Non-pigmented ciliary epithelial cell (primary cell): ENCODE data around the gene OGA.

Experiments used
- DNase-seq: peaks from one replicate; pipeline ENCODE4 v3.0.0-alpha.2; 2010; ENCODE audit warnings: low read depth

Gene OGA

DNA sequence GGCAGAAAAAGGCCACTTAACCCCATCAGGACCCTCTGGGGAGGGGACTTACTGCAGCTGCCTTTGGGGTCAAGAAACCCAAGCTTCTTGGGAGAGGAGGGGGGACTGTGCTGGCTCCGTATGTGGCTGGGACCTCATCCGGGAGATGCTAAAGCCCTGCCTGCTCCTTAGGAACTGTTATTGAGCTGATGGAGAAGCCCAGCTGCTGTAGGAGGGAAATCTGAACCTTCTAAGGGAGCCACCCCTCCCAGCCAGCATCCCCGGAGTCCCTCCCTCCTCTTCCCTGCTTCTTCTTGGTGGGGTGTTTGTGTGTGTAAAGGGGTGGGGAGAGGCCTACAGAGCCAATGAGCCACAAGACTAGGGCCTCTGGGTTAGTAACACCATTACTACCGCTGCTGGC is 17.1 kb upstream of the OGA start:
- DNase-seq: no peak

DNA sequence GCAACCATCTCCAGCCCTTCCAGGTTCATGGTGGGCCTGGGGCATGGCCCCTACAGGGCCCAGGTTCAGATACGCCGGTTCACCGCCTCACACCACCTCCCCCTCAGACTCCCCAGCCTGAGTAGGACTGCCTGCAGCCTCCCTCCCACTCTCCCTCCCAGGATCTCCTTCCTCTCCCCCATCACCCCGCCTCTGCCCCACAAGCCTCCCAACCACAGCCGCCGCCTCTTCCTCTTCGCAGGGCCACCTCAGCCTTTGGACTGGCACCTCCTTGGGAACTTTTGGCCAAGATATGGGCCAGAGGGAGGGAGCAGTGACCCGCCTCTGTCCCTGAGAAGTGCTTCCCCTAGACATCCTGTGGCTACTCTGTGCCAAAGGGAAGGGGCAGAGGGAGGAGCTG is 16.1 kb upstream of the OGA start:
- DNase-seq: no peak

DNA sequence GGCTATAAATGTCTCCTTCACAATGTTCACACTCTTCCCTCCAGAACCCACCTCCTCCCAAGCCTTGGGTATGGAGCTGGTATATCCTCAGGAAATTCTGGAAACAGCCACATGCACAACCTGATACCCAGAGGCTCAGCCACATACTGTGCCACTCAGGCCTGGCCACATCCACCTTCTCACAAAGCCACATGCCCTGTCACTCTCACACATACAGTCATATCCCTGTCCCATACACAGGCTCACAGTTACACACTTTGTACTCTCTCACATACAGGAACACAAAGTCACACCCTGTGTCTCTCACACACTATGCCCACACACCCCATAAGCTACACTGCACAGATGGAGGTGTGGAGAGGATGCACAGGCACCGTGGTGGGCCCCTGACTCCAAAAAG is 15.2 kb upstream of the OGA start:
- DNase-seq: no peak

DNA sequence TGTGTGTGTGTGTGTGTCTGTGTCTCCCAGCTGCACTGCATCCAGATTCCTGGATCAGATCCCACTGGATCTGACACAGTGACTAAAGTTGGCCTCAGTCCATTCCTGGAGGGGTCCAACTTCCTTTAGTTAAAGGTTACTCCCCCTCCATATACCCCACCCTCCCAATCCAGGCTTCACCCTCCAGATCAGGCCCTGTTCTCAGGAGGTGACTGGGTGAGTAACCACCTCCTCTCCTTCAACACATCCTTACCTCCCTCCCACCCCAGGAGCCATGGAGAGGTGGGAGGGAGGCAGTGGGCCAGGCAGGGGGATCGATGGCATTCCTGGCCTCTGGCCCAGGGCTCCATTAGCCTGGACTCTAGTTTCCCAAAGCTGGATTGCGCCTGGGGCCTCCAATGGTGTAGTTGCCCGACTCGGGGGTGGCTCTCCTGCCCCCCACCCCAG is 14.1 kb upstream of the OGA start:
- DNase-seq: no peak

DNA sequence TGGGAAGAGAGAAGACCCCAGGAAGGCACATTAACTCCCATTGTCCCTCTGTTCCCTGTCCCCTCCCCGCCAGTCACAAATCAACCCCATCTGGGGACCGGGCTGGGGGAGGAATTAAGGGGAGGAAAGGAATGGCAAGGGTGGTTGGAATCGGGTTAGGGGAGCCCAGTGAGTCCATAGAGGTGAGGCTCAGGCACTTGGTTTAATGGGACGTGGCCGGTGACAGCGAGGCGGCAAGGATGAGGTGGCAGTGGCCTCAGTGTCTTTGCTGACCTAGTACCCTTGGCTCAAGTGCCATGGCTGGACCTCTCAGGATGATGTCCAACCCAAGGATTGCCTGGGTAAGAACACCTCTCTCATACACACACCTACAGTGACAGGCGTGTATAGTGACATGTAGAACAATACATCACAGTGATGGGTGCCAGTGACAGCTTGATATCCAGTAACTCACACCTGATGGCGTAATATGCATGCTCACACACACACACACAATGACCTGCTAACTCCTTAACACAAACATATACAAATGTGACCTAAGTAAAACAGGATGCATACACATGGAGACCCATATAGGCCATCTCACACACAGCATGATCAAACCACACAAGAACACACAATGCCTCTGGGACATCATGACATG is 13.0 kb upstream of the OGA start:
- no peak for DNase-seq

DNA sequence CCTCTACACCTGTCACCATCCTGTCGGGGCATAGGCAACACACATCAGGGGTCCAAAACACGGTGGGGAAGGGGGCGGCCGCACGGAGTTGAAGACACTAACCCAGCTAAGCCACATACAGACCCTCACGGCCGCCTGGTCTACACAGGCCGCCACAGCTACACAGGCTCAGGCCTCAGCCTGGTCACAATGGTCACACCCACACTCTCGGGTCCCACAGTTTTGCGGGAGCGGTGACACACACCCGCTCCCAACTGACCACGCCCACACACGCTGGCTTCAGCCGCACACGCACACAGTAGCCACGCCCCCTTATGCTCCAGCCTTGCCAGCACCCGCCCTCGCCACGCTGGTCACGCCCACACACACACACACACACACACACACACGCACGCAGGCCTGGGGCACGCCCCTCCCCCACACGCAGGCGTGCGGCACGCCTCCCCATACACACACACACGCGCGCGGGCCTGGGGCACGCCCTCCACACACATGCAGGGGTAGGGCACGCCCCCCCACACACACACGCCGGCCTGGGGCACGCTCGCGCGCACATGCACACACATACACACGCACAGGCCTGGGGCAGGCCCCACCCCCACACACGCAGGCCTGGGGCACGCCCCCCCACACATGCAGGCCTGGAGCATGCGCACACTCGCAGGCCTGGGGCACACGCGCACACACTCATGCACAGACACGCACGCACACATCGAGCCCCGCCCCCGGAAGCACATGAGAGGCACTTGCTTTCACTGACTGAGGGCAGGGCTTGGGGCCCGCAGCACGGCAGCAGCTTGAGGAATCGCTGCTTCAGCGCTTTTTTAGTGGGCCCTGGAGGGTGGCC is 12.3 kb upstream of the OGA start:
- DNase-seq: peak; percentile 60

DNA sequence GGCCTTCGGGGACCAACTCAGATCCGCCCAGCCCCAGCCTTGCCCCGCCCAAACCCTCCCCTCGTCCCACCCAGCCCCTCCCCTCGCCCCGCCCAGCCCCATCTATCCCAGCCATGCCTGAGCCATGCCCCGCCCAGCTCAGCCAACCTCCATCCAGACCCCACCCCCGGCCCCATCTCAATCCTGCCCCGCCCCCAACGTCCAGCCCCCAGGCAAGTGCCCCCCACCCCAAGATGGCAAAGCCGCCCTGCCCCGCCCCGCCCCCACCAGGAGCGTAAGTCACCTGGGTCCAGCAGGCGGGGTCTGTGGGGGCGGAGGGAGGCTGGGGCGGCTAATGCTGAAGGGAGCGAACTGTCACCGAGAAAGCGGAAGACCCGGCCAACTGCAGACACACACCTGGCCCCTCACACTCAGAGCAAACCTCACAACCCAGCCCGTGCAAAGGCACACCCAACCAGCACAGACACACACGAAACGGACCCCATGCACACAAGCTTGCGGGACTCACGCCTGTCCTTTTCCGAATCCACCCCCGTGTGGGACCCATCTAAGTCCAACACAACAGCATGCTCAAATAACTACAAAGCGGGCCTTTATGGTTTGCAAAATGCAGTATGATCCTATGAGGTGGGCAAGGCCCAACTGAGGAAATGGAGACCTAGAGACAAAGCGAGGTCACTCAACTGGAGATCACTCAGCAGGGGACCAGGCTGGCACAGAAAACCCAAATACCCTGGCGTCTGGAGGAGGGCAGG is 11.5 kb upstream of the OGA start:
- no peak for DNase-seq

DNA sequence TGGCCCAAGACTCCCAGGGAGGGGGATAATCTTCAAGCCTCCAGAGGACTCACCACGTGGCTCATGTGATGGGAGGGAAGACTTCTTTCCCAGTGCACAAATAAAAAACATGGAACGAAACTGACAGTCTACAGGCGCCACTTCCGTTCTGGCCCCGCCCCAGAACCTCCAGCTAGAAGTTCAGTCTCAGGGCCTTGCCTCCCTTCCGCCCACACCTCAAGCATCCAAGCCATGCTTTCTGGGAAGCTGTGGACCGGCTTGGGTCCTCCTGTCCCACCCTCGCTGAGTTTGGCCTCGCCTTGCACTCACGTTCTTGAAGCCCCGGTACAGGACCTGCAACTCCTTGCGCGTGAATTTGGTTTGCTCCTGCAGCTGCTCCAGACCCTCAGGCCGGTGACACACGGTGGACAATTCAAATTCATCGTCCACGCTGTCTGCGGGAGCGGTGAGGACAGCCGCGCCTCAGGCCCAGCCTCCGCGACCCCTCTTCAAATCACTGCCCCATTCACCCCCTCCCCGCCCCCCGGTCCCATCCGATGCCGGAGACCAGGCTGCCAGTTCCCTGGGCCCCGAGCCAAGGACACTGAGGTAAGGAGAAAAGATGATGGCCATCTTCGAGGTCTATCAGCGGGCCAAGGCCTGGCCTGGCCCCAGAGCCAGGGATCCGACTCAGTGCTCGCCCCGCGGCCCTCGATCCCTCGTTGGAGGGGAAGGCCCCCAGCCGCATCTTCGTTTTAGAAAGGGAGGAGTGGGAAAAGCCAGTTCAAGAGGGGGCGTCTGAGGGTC is 10.7 kb upstream of the OGA start:
- no peak for DNase-seq

DNA sequence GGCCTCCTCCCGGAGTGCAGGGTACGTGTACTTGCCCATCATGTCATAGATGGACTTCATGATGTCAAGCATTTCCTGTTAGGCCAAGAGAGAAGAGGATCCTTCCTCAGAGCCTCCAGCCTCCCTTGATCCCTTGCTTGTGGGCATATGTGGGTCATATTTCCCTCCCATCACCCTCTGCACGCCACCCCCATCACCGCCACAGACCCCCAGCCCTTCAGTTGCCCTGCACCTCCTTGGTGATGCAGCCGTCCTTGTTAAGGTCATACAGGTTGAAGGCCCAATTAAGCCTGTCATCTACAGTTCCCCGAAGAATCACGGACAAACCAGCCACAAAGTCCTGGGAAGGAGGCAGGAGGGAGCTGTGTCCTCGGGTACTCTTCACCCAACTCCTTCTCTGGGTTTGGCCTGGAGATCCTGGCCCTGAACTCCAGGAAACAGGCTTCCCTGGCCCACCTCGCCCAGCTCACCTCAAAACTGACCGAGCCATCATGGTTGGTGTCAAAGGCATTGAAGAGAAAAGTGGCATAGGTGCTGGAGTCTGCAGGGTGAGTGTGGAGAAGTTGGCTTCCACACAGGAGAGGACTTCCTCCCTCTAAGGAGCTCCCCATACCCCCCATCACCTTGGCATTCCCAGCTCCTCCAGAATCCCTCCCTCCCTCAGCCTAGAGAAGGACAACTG is 9.8 kb upstream of the OGA start:
- no peak for DNase-seq

DNA sequence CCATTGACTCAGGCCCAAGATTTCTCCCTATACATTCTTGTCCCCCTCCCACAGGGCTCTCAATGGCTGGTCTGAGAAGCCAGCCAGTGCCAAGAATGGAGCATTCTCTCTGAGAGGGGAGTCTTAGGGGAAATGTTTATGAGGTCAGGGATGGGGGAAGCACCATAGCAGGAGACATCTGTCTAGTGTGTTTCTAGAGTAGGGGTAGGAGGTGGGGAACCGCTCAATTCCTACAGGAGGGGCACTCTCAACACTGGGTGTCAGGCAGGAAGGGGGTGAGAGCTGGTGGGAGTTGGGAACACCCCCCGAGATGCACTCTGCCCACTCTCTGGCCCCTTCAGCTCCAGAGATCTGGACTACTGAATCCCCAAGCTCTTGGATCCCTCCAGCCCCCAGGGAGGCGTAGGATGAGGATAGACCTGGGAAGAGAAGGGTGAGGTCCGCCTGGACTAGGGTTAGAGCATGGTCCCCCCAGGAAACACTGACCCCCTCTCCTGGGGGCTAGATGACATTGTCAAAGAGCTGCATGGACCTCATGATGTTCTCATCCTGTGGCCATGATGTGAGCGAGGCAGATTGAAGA is 8.7 kb upstream of the OGA start:
- no peak for DNase-seq

DNA sequence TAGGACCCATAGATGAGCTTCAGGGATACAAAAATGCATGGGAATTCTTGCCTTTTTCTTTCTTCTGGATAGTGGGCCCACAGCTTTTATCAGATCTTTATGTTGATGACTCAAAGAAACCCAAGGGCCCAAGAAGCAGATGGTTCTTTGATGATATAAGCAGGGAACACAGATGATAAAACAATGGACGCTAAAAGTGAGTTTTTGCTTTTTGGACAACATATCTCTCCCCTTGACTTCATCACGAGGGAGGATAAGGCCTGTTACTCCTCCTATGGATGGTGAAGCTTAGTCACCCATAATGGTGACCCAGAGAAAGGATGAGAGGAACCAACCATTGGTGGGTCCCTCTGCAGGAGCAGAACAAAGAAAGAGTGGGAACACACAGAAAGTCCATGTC is 6.5 kb upstream of the OGA start:
- no peak for DNase-seq

DNA sequence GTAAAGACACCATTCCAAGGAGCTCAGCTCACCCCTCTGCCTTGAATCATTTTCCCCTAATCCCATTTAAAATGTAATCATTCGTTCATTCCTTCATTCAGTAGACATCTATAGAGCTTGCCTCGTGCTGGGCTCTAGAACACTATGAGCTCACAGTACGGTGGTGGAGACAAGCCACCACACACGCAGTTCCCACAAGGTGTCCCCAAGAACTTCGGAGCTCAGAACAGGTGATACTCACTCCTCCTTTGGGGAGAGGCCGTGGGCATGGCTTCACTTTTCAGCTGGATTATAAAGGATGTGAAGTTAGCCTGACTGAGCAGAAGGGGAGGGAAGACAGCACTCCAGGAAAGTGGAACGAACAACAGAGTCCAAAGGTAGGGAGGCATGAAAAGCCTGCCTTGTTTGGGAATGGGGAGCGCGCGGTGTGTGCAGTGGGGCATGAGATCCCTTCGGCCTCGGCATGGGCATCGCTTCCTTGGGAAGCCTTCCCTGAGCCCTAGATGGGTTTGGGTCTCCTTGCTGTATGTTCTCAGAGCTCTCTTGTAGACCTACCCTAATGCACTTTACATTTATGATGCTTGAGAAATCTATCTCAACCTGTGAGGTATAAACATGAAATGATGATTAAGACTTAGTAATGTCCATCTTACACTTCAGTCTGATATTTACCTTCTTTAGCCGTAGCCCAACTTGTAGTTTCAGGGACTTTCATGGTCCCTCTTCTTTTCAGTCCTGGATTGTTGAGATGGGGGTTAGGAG is 809 bp upstream of the OGA start:
- DNase-seq: no peak

DNA sequence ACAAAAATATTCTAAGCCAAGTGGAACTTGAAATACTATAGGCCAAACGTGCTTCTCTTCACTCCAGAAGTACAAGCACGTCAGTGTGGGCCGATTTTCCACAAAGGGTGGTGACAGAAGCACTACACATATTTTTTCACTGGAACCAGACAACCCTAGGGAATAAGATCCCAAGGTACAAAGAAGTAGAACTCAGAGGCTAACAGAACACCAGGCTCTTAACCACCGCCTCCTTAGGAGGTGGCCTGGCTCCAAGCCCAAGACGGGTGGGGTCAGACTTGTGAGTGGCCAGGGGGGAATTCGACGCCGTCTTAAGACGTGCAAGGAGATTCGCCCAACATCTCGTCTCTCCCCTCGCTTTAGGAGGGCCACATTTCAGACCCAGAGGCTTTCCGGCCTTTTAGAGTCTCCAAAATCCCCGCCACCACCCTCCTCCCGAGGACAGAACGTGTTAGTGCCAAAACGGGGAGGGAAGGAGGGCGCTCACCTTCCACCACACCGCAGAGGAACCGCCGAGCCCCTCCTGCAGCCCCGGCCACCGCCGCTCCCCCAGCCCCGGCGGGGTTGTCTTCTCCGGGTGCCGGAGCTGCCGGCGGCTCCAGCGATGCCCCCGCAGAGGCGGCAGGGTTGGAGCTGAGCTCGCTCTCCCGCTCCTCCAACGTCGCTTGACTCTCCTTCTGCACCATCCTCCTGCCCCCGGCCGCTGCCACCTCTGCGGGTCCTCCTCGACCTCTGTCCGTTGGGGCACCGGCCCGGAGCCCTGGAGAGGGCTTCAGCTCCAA is 716 bp downstream of the OGA start:
- peak; percentile 83 for DNase-seq

DNA sequence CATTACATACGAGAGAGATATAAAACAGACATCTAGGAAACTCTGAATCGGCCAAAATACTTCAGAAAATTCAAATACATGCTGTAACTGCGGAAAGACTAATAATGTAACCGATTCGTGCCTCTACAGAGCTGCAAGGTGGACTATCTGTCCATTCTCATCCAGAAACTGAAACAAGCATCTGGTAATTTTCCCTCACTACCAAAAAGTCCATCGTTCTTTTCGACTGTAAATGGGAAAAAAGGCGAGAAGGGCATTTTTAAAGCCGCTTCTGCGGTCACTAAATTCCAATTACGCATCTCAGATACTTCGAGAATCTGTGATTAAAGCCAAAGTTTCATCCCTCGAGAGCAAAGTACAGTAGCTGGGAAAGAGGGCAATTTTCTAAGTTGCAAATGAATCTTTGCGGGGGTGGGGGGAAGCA is 1.3 kb downstream of the OGA start:
- DNase-seq: no peak

DNA sequence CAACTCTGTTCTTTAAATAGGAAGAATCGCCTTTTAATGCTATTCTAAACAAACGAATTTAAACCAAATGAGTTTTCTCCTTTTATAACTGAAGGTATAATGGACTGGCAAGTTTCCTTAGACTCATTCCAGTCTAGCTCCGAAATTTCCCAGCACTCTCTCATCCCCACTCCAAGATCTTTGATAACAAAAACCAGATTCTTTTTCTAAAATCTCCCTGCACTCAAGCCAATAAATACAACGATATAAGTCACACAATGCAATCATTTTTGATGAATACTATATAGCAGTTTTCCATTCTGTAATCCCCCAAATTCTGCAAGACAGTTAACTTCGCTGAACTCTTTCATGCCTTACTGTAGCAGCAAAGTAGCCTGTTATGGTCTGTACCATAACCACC is 1.9 kb downstream of the OGA start:
- DNase-seq: no peak

DNA sequence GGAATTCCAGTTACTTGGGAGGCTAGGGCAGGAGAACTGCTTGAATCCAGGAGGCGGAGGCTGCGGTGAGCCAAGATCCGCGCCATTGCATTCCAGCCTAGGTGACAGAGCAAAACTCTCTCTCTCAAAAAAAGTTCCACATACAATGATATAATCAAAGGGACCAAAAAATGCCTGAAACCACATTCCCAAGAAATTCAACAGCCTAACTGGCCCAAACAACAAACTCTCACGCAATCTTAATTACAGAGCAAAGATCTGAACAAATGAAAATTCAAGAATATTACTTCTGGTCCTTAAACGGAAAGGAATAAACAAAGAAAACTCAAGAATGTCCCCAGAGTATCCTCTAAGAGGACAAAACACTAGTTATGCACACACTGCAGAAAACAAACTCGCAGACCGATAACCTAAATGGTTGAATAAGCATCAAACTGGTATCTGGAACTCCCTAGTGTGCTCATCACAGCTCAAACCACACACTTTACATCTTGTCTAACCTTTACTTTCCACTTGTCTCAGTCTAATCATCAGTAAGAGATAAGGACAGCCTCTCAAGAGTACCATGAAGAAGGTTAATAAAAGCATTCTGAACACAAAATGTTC is 3.7 kb downstream of the OGA start:
- DNase-seq: no peak

DNA sequence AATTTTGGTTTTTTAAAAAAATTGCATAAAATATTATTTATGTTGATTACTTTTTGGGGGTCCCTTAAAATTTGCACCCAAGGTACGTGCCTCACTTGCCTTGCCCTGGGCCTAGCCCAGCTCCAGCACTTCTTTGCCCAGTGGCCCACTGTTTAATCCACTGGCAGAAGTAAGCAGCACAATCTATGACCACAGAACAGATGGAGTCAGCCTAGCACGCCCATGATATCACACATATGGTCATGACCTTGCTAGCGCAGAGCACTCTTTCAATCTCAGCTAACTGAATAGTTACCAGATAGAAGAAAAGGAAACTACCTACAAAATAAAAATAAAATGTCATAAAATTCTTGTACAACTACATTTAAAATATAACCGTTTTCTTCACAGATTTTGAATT is 5.6 kb downstream of the OGA start:
- no peak for DNase-seq

DNA sequence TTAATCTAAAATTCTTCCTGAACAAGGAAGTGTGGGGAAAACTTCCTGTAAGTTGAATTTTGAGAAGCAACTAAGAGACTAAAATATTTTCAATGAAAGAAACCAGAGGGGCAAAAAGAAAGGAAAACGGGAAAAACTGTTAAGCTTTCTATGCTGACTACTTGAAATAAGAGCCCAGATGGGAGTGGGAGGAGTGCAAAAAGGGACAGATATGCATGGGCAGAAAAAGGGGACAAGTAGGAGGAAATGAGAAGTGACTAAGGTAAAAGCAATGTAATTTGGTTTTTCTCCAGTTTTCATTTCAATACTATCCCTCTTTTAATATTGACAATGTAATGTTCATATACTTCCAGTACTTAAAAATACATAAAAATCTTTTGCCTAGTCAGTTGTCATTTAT is 11.1 kb downstream of the OGA start:
- no peak for DNase-seq

DNA sequence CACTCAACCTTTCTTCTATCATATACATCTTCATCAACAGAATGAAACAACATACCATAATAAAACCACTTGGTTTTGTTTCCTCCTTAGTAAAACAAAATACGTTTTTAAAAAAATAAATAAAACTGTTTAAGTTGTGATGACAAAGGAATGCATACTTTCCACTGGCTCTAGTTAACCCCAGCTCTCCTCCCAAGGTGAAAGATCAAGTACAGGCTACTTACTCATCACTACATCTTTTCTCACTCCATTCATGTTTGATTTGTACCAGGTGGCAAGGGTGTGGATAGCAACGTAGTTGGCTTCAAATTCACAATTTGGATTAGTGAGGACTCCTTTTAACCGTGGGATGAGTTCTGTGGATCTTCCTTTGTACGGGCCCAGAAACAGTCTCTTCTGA is 14.7 kb downstream of the OGA start:
- no peak for DNase-seq
